WTC11 (cell line): ENCODE measurements around the gene LSM3. TPM values are rescaled to one million over a fixed set of nuclear protein-coding genes. Genes with fewer than 3 reads are reported as not detected.
A peak's percentile ranks its signal among the peaks of the same experiment; 100 is the strongest.

Experiments used
- ATAC-seq: fragments of 200-7000 bp; cut with Tn5 transposase; 2 replicates; pipeline ENCODE4 v1.10.0; 2021; ENCODE audit warnings: mild to moderate bottlenecking, moderate library complexity
- CTCF ChIA-PET: fragments of 300-600 bp; sonication (Branson Sonifier 250); formaldehyde crosslinking; loops from one replicate; lab custom pipeline; 2021; ENCODE audit warnings: antibody characterized with exemption; lab: Charles Lee
- POLR2A ChIA-PET: fragments of 350-600 bp; sonication (Branson Sonifier 250); formaldehyde crosslinking; loops from one replicate; lab custom pipeline; 2021; ENCODE audit warnings: antibody characterized with exemption; lab: Charles Lee
- DNase-seq: peaks from one replicate; pipeline ENCODE4 v3.0.0; 2021; ENCODE audit warnings: low spot score
- H3K27ac Mint-ChIP-seq: 2 replicates; pipeline ENCODE4 v1.8.0; 2021; ENCODE audit warnings: mixed read lengths
- H3K27me3 Mint-ChIP-seq: 2 replicates; pipeline ENCODE4 v1.8.0; 2021; ENCODE audit warnings: low read depth, mild to moderate bottlenecking, moderate library complexity, mixed read lengths
- H3K36me3 Mint-ChIP-seq: 2 replicates; pipeline ENCODE4 v1.8.0; 2021; ENCODE audit warnings: mixed read lengths
- H3K4me1 Mint-ChIP-seq: 2 replicates; pipeline ENCODE4 v1.8.0; 2022; ENCODE audit warnings: mixed read lengths
- H3K4me3 Mint-ChIP-seq: 2 replicates; pipeline ENCODE4 v1.8.0; 2021; ENCODE audit warnings: mild to moderate bottlenecking, moderate library complexity, mixed read lengths
- H3K9me3 Mint-ChIP-seq: 2 replicates; pipeline ENCODE4 v1.8.0; 2021; ENCODE audit warnings: mixed read lengths
- AR ChIP-seq: fragments of 250-450 bp; sonication (Bioruptor Pico); IDR thresholded peaks from 2 replicates; pipeline ENCODE4 v1.9.0; 2021; ENCODE audit warnings: mild to moderate bottlenecking
- ATF2 ChIP-seq: sonication (generic); formaldehyde crosslinking; IDR thresholded peaks from 2 replicates; pipeline ENCODE4 v1.8.1; 2022; ENCODE audit warnings: low read depth, missing genetic modification reagents, borderline replicate concordance
- CREB1 ChIP-seq: sonication (generic); formaldehyde crosslinking; IDR thresholded peaks from 2 replicates; pipeline ENCODE4 v1.8.0; 2023; ENCODE audit warnings: mild to moderate bottlenecking, missing genetic modification reagents
- ELF4 ChIP-seq: sonication (generic); formaldehyde crosslinking; IDR thresholded peaks from 2 replicates; pipeline ENCODE4 v1.8.1; 2022; ENCODE audit warnings: low read depth, mild to moderate bottlenecking, moderate library complexity, missing genetic modification reagents
- GABPB1 ChIP-seq: sonication (generic); formaldehyde crosslinking; IDR thresholded peaks from 2 replicates; pipeline ENCODE4 v1.8.1; 2023; ENCODE audit warnings: mild to moderate bottlenecking, missing genetic modification reagents
- GTF2I ChIP-seq: fragments of 250-450 bp; sonication (Bioruptor Pico); conservative IDR thresholded peaks from 2 replicates; pipeline ENCODE4 v1.4.0; 2021; ENCODE audit warnings: mild to moderate bottlenecking
- IRF1 ChIP-seq: sonication (generic); formaldehyde crosslinking; IDR thresholded peaks from 2 replicates; pipeline ENCODE4 v1.8.0; 2023; ENCODE audit warnings: missing genetic modification reagents
- MAX ChIP-seq: sonication (generic); formaldehyde crosslinking; IDR thresholded peaks from 2 replicates; pipeline ENCODE4 v1.8.0; 2022; ENCODE audit warnings: mild to moderate bottlenecking, missing genetic modification reagents
- NR3C1 ChIP-seq: sonication (generic); formaldehyde crosslinking; conservative IDR thresholded peaks from 2 replicates; pipeline ENCODE4 v1.8.1; 2023; ENCODE audit warnings: low read depth, mild to moderate bottlenecking, missing genetic modification reagents
- SOX15 ChIP-seq: fragments of 250-450 bp; sonication (Bioruptor Pico); IDR thresholded peaks from 2 replicates; pipeline ENCODE4 v1.9.0; 2021; ENCODE audit warnings: mild to moderate bottlenecking
- TP53 ChIP-seq: sonication (generic); formaldehyde crosslinking; IDR thresholded peaks from 2 replicates; pipeline ENCODE4 v1.8.1; 2023; ENCODE audit warnings: mild to moderate bottlenecking, missing genetic modification reagents
- USF1 ChIP-seq: sonication (generic); formaldehyde crosslinking; IDR thresholded peaks from 2 replicates; pipeline ENCODE4 v1.8.0; 2022; ENCODE audit warnings: mild to moderate bottlenecking, missing genetic modification reagents
- ZBTB43 ChIP-seq: sonication (generic); formaldehyde crosslinking; IDR thresholded peaks from 2 replicates; pipeline ENCODE4 v1.8.1; 2023; ENCODE audit warnings: mild to moderate bottlenecking, missing genetic modification reagents
- ZNF121 ChIP-seq: sonication (generic); formaldehyde crosslinking; IDR thresholded peaks from 2 replicates; pipeline ENCODE4 v1.8.0; 2023; ENCODE audit warnings: missing genetic modification reagents
- ZNF219 ChIP-seq: sonication (generic); formaldehyde crosslinking; IDR thresholded peaks from 2 replicates; pipeline ENCODE4 v1.8.0; 2023; ENCODE audit warnings: missing genetic modification reagents, mild to moderate bottlenecking, borderline replicate concordance
- ZNF281 ChIP-seq: sonication (generic); formaldehyde crosslinking; IDR thresholded peaks from 2 replicates; pipeline ENCODE4 v1.8.0; 2023; ENCODE audit warnings: mild to moderate bottlenecking, missing genetic modification reagents
- ZNF396 ChIP-seq: fragments of 250-450 bp; sonication (Bioruptor Pico); IDR thresholded peaks from 2 replicates; pipeline ENCODE4 v1.8.0; 2021; ENCODE audit warnings: mild to moderate bottlenecking, moderate library complexity, borderline replicate concordance
- ZNF416 ChIP-seq: fragments of 250-450 bp; sonication (Bioruptor Pico); IDR thresholded peaks from 2 replicates; pipeline ENCODE4 v1.9.0; 2021; ENCODE audit warnings: mild to moderate bottlenecking, inconsistent platforms
- ZNF425 ChIP-seq: fragments of 250-450 bp; sonication (Bioruptor Pico); conservative IDR thresholded peaks from 2 replicates; pipeline ENCODE4 v1.9.0; 2021; ENCODE audit warnings: mild to moderate bottlenecking
- total RNA-seq: library from RNA; stranded (reverse); gene quantifications from 3 replicates; pipeline ENCODE4 v1.2.3, GENCODE V29; 2021

Gene LSM3
- total RNA-seq, 1 experiment from 2014 or later: 21.4 TPM

- Mint-ChIP-seq H3K4me1 (peaks cover 29% of the 10 kb centered on the region), H3K9me3 (no peaks in the 10 kb centered on the region), H3K27me3 (no peaks in the 10 kb centered on the region), H3K4me3 (peak overlapping the region; percentile 93), H3K27ac (peak overlapping the region; percentile 60), H3K36me3 (peaks cover 25% of the 10 kb centered on the region)
- DNase-seq: no peak
- no peak for ATAC-seq
- ChIA-PET CTCF (interaction anchor here (1.0 to 2.4 kb wide), 8 partner anchors 25 to 318 kb away, joined by 3 to 29 read pairs (median 4); no protein-coding TSS in a partner anchor), POLR2A (interaction anchor here (1.0 kb wide), 1 partner anchor 29 kb away, joined by 3 read pairs; no protein-coding TSS in a partner anchor)
- TF ChIP-seq NR3C1 (CRISPR knock-in tag) (no peak), AR (CRISPR knock-in tag) (no peak), USF1 (no peak), GTF2I (CRISPR knock-in tag) (no peak), SOX15 (CRISPR knock-in tag) (no peak), ZBTB43 (CRISPR knock-in tag) (no peak), ZNF425 (no peak), ZNF121 (CRISPR knock-in tag) (no peak), ZNF219 (CRISPR knock-in tag) (no peak), CREB1 (CRISPR knock-in tag) (no peak), ELF4 (CRISPR knock-in tag) (no peak), ZNF396 (CRISPR knock-in tag) (no peak)
Measured at GRCh38 chr3:14177580-14178246, 904 bp upstream of the LSM3 start.

GRCh38 chr3:14179114-14179465 is 473 bp downstream of the LSM3 start:
- no peaks in the 10 kb centered on the region for H3K9me3 Mint-ChIP-seq
- peak overlapping the region; percentile 93 for H3K4me3 Mint-ChIP-seq
- peaks cover 29% of the 10 kb centered on the region for H3K4me1 Mint-ChIP-seq
- no peaks in the 10 kb centered on the region for H3K27me3 Mint-ChIP-seq
- DNase-seq: no peak
- POLR2A ChIA-PET: interaction anchor here (0.6 to 1.0 kb wide), 3 partner anchors 31 to 1032 kb away, joined by 3 to 5 read pairs (median 4); partner anchors contain the start of genes CHCHD4 and TMEM43
- CTCF ChIA-PET: interaction anchor here (0.7 to 2.4 kb wide), 11 partner anchors 25 to 423 kb away, joined by 3 to 29 read pairs (median 4); no protein-coding TSS in a partner anchor
- ATAC-seq: no peak
- TF ChIP-seq ZNF416 (CRISPR knock-in tag): no peak
- no peak for TF ChIP-seq GABPB1 (CRISPR knock-in tag)
- TF ChIP-seq IRF1 (CRISPR knock-in tag): no peak
- TF ChIP-seq MAX: no peak
- no peak for TF ChIP-seq ATF2 (CRISPR knock-in tag)
- no peak for TF ChIP-seq TP53 (CRISPR knock-in tag)
- no peak for TF ChIP-seq ZNF396 (CRISPR knock-in tag)
- no peak for TF ChIP-seq ZNF281 (CRISPR knock-in tag)
- TF ChIP-seq, all 79 proteins: peak for 0
- peak overlapping the region; percentile 99 for H3K27ac Mint-ChIP-seq
- H3K36me3 Mint-ChIP-seq: peaks cover 32% of the 10 kb centered on the region
